Astrocyte (in vitro differentiated cells and primary cell): Measurements from ENCODE around the gene POLR1C. TPM values are rescaled to one million over a fixed set of nuclear protein-coding genes. Genes with fewer than 3 reads are reported as not detected.

Experiments used
- DNase-seq: peaks from one replicate; pipeline ENCODE4 v3.0.0-alpha.2; 2010; ENCODE audit warnings: low read depth
- FAIRE-seq: peaks from 2 replicates; lab custom pipeline; 2011; peaks lifted over from hg19 to GRCh38; lab: Jason Lieb, UNC
- H2AFZ ChIP-seq: 2 replicates; pipeline ENCODE4 v1.6.0; 2012; ENCODE audit warnings: low read depth, low read length, inconsistent platforms
- H3K27ac ChIP-seq: 2 replicates; pipeline ENCODE4 v1.5.1; 2011; ENCODE audit warnings: low read depth, low read length, inconsistent platforms
- H3K27me3 ChIP-seq: 2 replicates; pipeline ENCODE4 v1.6.0; 2011; ENCODE audit warnings: low read length, inconsistent platforms; ENCODE audit not compliant: insufficient read depth
- H3K36me3 ChIP-seq: 2 replicates; pipeline ENCODE4 v1.5.1; 2011; ENCODE audit warnings: low read length, inconsistent platforms; ENCODE audit not compliant: insufficient read depth
- H3K4me1 ChIP-seq: 2 replicates; pipeline ENCODE4 v1.5.1; 2011; ENCODE audit warnings: low read length, inconsistent platforms; ENCODE audit not compliant: insufficient read depth
- H3K4me2 ChIP-seq: 2 replicates; pipeline ENCODE4 v1.6.0; 2012; ENCODE audit warnings: low read length, inconsistent platforms
- H3K4me3 ChIP-seq: 2 replicates; pipeline ENCODE4 v1.5.1; 2011; ENCODE audit warnings: low read depth, mild to moderate bottlenecking, low read length, inconsistent platforms; ENCODE audit not compliant: insufficient read depth
- H3K79me2 ChIP-seq: 2 replicates; pipeline ENCODE4 v1.6.0; 2012; ENCODE audit warnings: mild to moderate bottlenecking, low read length, inconsistent platforms; ENCODE audit not compliant: insufficient read depth
- H3K9ac ChIP-seq: 2 replicates; pipeline ENCODE4 v1.6.0; 2012; ENCODE audit warnings: mild to moderate bottlenecking, low read length, inconsistent platforms
- H3K9me3 ChIP-seq: 2 replicates; pipeline ENCODE4 v1.5.1; 2012; ENCODE audit warnings: low read depth, mild to moderate bottlenecking, low read length, inconsistent platforms; ENCODE audit not compliant: insufficient read depth
- H4K20me1 ChIP-seq: 2 replicates; pipeline ENCODE4 v1.6.0; 2012; ENCODE audit warnings: low read length, inconsistent platforms; ENCODE audit not compliant: insufficient read depth
- H3K27ac Mint-ChIP-seq: one replicate; pipeline ENCODE4 v1.8.0; 2021; ENCODE audit warnings: mild to moderate bottlenecking, mixed read lengths; ENCODE audit not compliant: unreplicated experiment
- H3K27me3 Mint-ChIP-seq: one replicate; pipeline ENCODE4 v1.8.0; 2021; ENCODE audit warnings: low read depth, mixed read lengths; ENCODE audit not compliant: unreplicated experiment
- H3K36me3 Mint-ChIP-seq: one replicate; pipeline ENCODE4 v1.8.0; 2021; ENCODE audit warnings: low read depth, mixed read lengths; ENCODE audit not compliant: unreplicated experiment
- H3K4me1 Mint-ChIP-seq: one replicate; pipeline ENCODE4 v1.8.0; 2021; ENCODE audit warnings: low read depth, mixed read lengths; ENCODE audit not compliant: unreplicated experiment
- H3K4me3 Mint-ChIP-seq: one replicate; pipeline ENCODE4 v1.8.0; 2021; ENCODE audit warnings: mild to moderate bottlenecking, moderate library complexity, mixed read lengths; ENCODE audit not compliant: unreplicated experiment
- H3K9me3 Mint-ChIP-seq: one replicate; pipeline ENCODE4 v1.8.0; 2021; ENCODE audit warnings: mild to moderate bottlenecking, mixed read lengths; ENCODE audit not compliant: unreplicated experiment
- EZH2 ChIP-seq: IDR thresholded peaks from 2 replicates; pipeline ENCODE4 v1.6.1; 2012; ENCODE audit warnings: mild to moderate bottlenecking, low read length, inconsistent platforms; ENCODE audit not compliant: insufficient read depth
- total RNA-seq: library from RNA; stranded (reverse); gene quantifications from 2 replicates; pipeline ENCODE4 v1.2.1, GENCODE V29; 2021
- TF ChIP-seq, protein P1 (sequence below): IDR thresholded peaks from 2 replicates; pipeline ENCODE4 v1.5.1; 2011; ENCODE audit warnings: low read depth, mild to moderate bottlenecking, inconsistent platforms, low read length, moderate library complexity; ENCODE audit not compliant: insufficient read depth

Gene POLR1C
- total RNA-seq, 1 donor from 2014 or later: 41.8 TPM

DNA sequence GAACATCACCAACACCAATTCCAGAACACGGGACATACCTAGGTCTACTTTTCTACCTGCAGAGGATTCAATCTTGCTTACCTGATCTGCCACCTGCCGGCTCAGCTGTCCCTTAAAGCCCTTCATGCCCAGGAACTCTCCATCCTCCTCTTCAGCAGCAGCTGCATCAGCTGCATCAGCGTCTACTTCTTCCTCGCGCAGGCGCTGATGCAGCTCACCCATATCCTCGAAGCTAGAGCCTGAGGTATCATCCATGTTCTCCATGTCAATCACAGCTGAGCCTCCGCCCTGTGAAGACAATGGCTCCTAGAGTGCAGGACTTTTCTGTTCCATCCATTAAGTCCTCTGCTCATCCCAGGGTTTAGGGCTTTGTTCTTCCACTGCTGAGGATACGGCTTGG lies 1.1 kb upstream of the POLR1C start:
- no peaks in the 10 kb centered on the region for H3K27me3 Mint-ChIP-seq
- peaks cover 41% of the 10 kb centered on the region for H3K36me3 ChIP-seq
- DNase-seq: no peak
- H2AFZ ChIP-seq: no peak overlapping the region
- H3K9me3 ChIP-seq: no peaks in the 10 kb centered on the region
- no peak overlapping the region for H3K4me3 Mint-ChIP-seq
- peak overlapping the region; percentile 97 for H3K9ac ChIP-seq
- H3K36me3 Mint-ChIP-seq: peaks cover 10% of the 10 kb centered on the region
- H3K27me3 ChIP-seq: no peaks in the 10 kb centered on the region
- FAIRE-seq: no peak
- H3K79me2 ChIP-seq: peaks cover 66% of the 10 kb centered on the region
- H3K4me3 ChIP-seq: peak overlapping the region; percentile 99
- no peaks in the 10 kb centered on the region for H3K9me3 Mint-ChIP-seq
- peaks cover 72% of the 10 kb centered on the region for H4K20me1 ChIP-seq
- H3K4me2 ChIP-seq: peak overlapping the region; percentile 87
- TF ChIP-seq, protein P1, sequence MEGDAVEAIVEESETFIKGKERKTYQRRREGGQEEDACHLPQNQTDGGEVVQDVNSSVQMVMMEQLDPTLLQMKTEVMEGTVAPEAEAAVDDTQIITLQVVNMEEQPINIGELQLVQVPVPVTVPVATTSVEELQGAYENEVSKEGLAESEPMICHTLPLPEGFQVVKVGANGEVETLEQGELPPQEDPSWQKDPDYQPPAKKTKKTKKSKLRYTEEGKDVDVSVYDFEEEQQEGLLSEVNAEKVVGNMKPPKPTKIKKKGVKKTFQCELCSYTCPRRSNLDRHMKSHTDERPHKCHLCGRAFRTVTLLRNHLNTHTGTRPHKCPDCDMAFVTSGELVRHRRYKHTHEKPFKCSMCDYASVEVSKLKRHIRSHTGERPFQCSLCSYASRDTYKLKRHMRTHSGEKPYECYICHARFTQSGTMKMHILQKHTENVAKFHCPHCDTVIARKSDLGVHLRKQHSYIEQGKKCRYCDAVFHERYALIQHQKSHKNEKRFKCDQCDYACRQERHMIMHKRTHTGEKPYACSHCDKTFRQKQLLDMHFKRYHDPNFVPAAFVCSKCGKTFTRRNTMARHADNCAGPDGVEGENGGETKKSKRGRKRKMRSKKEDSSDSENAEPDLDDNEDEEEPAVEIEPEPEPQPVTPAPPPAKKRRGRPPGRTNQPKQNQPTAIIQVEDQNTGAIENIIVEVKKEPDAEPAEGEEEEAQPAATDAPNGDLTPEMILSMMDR: no peak
- no peak for TF ChIP-seq EZH2
- no peak overlapping the region for H3K27ac Mint-ChIP-seq
- H3K4me1 Mint-ChIP-seq: peaks cover 13% of the 10 kb centered on the region
- peaks cover 18% of the 10 kb centered on the region for H3K4me1 ChIP-seq
- peak overlapping the region; percentile 82 for H3K27ac ChIP-seq

DNA sequence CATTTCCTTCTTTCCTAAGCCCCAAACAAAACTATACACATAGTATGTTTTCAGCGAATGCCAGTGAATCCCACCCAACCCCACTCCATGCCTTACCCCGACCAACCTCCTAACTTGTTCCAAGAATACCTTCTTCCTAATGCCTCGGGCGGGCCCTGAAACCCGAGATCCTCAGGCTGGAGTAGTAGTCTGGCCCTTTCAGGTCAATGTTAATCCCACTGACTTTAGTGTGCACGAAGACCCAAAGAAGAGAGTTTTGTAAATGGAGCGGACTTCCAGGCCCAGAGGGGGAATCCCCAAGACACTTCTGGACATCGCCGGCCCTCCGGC lies 557 bp upstream of the POLR1C start:
- FAIRE-seq: no peak
- Histone ChIP-seq H3K4me3 (peak overlapping the region; percentile 99), H3K9me3 (no peaks in the 10 kb centered on the region), H3K27ac (peak overlapping the region; percentile 82), H3K9ac (peak overlapping the region; percentile 97), H3K79me2 (peaks cover 66% of the 10 kb centered on the region), H3K4me1 (peaks cover 17% of the 10 kb centered on the region), H2AFZ (peak overlapping the region; percentile 42), H4K20me1 (peaks cover 74% of the 10 kb centered on the region), H3K27me3 (no peaks in the 10 kb centered on the region), H3K4me2 (peak overlapping the region; percentile 87), H3K36me3 (peaks cover 47% of the 10 kb centered on the region)
- Mint-ChIP-seq H3K27me3 (no peaks in the 10 kb centered on the region), H3K36me3 (peaks cover 9% of the 10 kb centered on the region), H3K4me1 (peaks cover 13% of the 10 kb centered on the region), H3K4me3 (no peak overlapping the region), H3K27ac (no peak overlapping the region), H3K9me3 (no peaks in the 10 kb centered on the region)
- TF ChIP-seq, protein P1: no peak
- no peak for TF ChIP-seq EZH2
- peak; percentile 13 for DNase-seq

DNA sequence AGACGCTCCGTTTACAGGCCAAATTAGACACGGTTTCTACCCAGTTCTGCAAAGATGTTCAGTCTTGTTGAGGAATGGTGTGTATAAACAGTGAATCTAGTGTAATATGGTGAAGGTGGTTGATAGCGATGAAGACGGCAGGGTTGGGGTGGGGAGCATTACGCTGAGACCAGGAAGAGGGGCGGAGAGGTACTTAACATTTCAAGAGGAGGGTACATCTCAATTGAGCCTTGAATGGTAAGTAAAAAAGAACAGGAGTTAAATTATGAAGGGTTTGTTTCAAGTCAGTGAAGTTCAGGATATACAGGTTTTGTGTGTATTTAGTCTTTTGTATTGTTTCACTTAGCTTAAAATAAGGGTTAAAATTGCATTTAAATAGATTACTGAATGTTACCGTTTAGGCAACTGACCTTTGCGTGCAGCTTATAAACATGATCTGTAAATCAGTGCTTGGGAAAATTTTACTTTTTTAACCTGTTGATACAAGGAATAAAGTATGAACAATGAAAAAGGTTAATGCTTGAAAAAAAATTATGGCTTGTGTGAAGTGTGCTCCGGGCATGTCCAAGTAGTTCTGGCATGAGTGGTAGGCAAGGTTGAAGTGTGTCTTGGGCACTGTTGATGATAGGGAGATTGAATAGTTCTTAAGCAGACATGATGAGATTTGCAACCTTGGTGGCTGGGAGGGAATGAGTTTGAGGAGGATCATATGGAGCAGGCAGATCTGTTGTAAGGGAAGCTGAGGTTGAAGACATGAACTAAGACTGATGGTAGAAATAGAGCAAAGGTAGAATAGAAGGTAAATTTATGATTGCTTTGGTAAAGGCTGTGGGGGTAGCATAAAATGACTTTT lies 842 bp downstream of the POLR1C start:
- Histone ChIP-seq H2AFZ (peak overlapping the region; percentile 88), H3K4me2 (peak overlapping the region; percentile 87), H3K9ac (peak overlapping the region; percentile 97), H3K27ac (peak overlapping the region; percentile 70), H3K4me3 (peak overlapping the region; percentile 99), H3K36me3 (peaks cover 51% of the 10 kb centered on the region), H3K4me1 (peaks cover 17% of the 10 kb centered on the region), H3K9me3 (no peaks in the 10 kb centered on the region), H3K27me3 (no peaks in the 10 kb centered on the region), H4K20me1 (peaks cover 68% of the 10 kb centered on the region), H3K79me2 (peaks cover 69% of the 10 kb centered on the region)
- no peak for DNase-seq
- peaks cover 9% of the 10 kb centered on the region for H3K36me3 Mint-ChIP-seq
- H3K4me1 Mint-ChIP-seq: peaks cover 13% of the 10 kb centered on the region
- H3K4me3 Mint-ChIP-seq: no peak overlapping the region
- H3K27me3 Mint-ChIP-seq: no peaks in the 10 kb centered on the region
- TF ChIP-seq, protein P1: no peak
- no peak for TF ChIP-seq EZH2
- no peaks in the 10 kb centered on the region for H3K9me3 Mint-ChIP-seq
- H3K27ac Mint-ChIP-seq: no peak overlapping the region
- FAIRE-seq: no peak
